ENCODE results near the gene DNAJC13. TPM values are rescaled to one million over a fixed set of nuclear protein-coding genes. Genes with fewer than 3 reads are reported as not detected.
"Not testable (repeated sequence)": the region's sequence is repeated elsewhere in the genome, so short reads cannot be mapped to it uniquely, and the experiment has no call there.

DNAJC13 gene
- total RNA-seq, 1 donor from 2014 or later, result 77.5 TPM

GRCh38 chr3:132543011-132543739 lies 125.9 kb downstream of the DNAJC13 start:
- peak; percentile 87 for DNase-seq (ENCODE audit: low read depth)

- DNase-seq (ENCODE audit: low read depth), result no peak
Observed at GRCh38 chr3:132544130-132544529, 126.8 kb downstream of the DNAJC13 start.

- DNase-seq (ENCODE audit: low read depth), result no peak
Observed at GRCh38 chr3:132545471-132545870, 128.2 kb downstream of the DNAJC13 start.

- no peak for DNase-seq (ENCODE audit: low read depth)
Observed at GRCh38 chr3:132549169-132549568, 131.9 kb downstream of the DNAJC13 start.

GRCh38 chr3:132549890-132550578 lies 132.7 kb downstream of the DNAJC13 start:
- DNase-seq (ENCODE audit: low read depth), result no peak

GRCh38 chr3:132550579-132551305 lies 133.4 kb downstream of the DNAJC13 start:
- DNase-seq (ENCODE audit: low read depth), result no peak

- DNase-seq (ENCODE audit: low read depth), result no peak
Observed at GRCh38 chr3:132553826-132554225, 136.5 kb downstream of the DNAJC13 start.

- no peak for DNase-seq (ENCODE audit: low read depth)
Observed at GRCh38 chr3:132554437-132554836, 137.1 kb downstream of the DNAJC13 start.

GRCh38 chr3:132555306-132556035 lies 138.2 kb downstream of the DNAJC13 start:
- no peak for DNase-seq (ENCODE audit: low read depth)

GRCh38 chr3:132556036-132556386 lies 138.7 kb downstream of the DNAJC13 start:
- DNase-seq (ENCODE audit: low read depth), result not testable (repeated sequence)

- no peak for DNase-seq (ENCODE audit: low read depth)
Observed at GRCh38 chr3:132556508-132557159, 139.3 kb downstream of the DNAJC13 start.

GRCh38 chr3:132561003-132561402 lies 143.7 kb downstream of the DNAJC13 start:
- no peak for DNase-seq (ENCODE audit: low read depth)

- DNase-seq (ENCODE audit: low read depth), result no peak
Observed at GRCh38 chr3:132563420-132564069, 146.2 kb downstream of the DNAJC13 start.

GRCh38 chr3:132564070-132564465 lies 146.8 kb downstream of the DNAJC13 start:
- DNase-seq (ENCODE audit: low read depth), result no peak

- no peak for DNase-seq (ENCODE audit: low read depth)
Observed at GRCh38 chr3:132568422-132568821, 151.1 kb downstream of the DNAJC13 start.

GRCh38 chr3:132569153-132569552 lies 151.9 kb downstream of the DNAJC13 start:
- no peak for DNase-seq (ENCODE audit: low read depth)

- DNase-seq (ENCODE audit: low read depth), result no peak
Observed at GRCh38 chr3:132569580-132569979, 152.3 kb downstream of the DNAJC13 start.

- DNase-seq (ENCODE audit: low read depth), result no peak
Observed at GRCh38 chr3:132570016-132570415, 152.7 kb downstream of the DNAJC13 start.

- no peak for DNase-seq (ENCODE audit: low read depth)
Observed at GRCh38 chr3:132573797-132574211, 156.5 kb downstream of the DNAJC13 start.

GRCh38 chr3:132587401-132587800 lies 170.1 kb downstream of the DNAJC13 start:
- no peak for DNase-seq (ENCODE audit: low read depth)

Measured in renal cortical epithelial cell (primary cell).